Right ventricle myocardium inferior (tissue), 1 donor: ENCODE results near the gene HINT2. TPM values are rescaled to one million over a fixed set of nuclear protein-coding genes. Genes with fewer than 3 reads are reported as not detected.

ENCODE experiments used
- total RNA-seq: library from RNA; stranded (reverse); fragmentation: NEBNext Ultra II Directional; extraction: Animal tissue kit (Norgen Biotek cat#: 25700); gene quantifications from one replicate; pipeline ENCODE4 v1.2.1, GENCODE V29; 2021
- donor health status: DM: no; HTN: yes; CAD: no; lungs with severe emphysema.

HINT2 gene
- total RNA-seq, 1 donor from 2014 or later: 72.7 TPM

Other genes starting within 250 kb of the HINT2 start
- gene TESK1, start 209.8 kb downstream of the HINT2 start, total RNA-seq: 27.3 TPM
- gene CD72, start 196.6 kb downstream of the HINT2 start, total RNA-seq: 0.89 TPM
- not detected for gene SIT1, start 164.1 kb downstream of the HINT2 start, total RNA-seq
- gene RMRP, start 157.0 kb downstream of the HINT2 start, total RNA-seq: 15,747 TPM
- 58.6 TPM for gene CCDC107, start 156.8 kb downstream of the HINT2 start, total RNA-seq
- gene ARHGEF39, start 149.8 kb downstream of the HINT2 start, total RNA-seq: 0.22 TPM
- gene CA9, start 141.1 kb downstream of the HINT2 start, total RNA-seq: 0.30 TPM
- gene TPM2, start 125.1 kb downstream of the HINT2 start, total RNA-seq: 1,163 TPM
- 255 TPM for gene TLN1, start 82.8 kb downstream of the HINT2 start, total RNA-seq
- 23.5 TPM for gene CREB3, start 82.4 kb downstream of the HINT2 start, total RNA-seq
- gene GBA2, start 65.8 kb downstream of the HINT2 start, total RNA-seq: 80.2 TPM
- 29.0 TPM for gene RGP1, start 65.8 kb downstream of the HINT2 start, total RNA-seq
- not detected for gene MSMP, start 60.8 kb downstream of the HINT2 start, total RNA-seq
- 25.2 TPM for gene NPR2, start 23.5 kb downstream of the HINT2 start, total RNA-seq
- gene SPAG8, start 2.8 kb downstream of the HINT2 start, total RNA-seq: 2.1 TPM
- gene FAM221B, start 13.7 kb upstream of the HINT2 start, total RNA-seq: not detected
- gene TMEM8B, start 14.2 kb upstream of the HINT2 start, total RNA-seq: 13.8 TPM
- not detected for gene OR13J1, start 55.4 kb upstream of the HINT2 start, total RNA-seq
- gene HRCT1, start 91.2 kb upstream of the HINT2 start, total RNA-seq: 8.1 TPM
- 9.6 TPM for gene SPAAR, start 94.4 kb upstream of the HINT2 start, total RNA-seq
- not detected for gene OR2S2, start 143.1 kb upstream of the HINT2 start, total RNA-seq
- gene RECK, start 221.9 kb upstream of the HINT2 start, total RNA-seq: 5.5 TPM